B cell (primary cell): ENCODE results near the gene SAMM50. TPM values are rescaled to one million over a fixed set of nuclear protein-coding genes. Genes with fewer than 3 reads are reported as not detected.
A peak's percentile ranks its signal among the peaks of the same experiment; 100 is the strongest.

Experiments used
- ATAC-seq: fragments of 200-7000 bp; cut with Tn5 transposase; one replicate; pipeline ENCODE4 v1.10.0; 2021; ENCODE audit warnings: low read depth, mild to moderate bottlenecking, moderate number of reproducible peaks, moderate library complexity
- CTCF ChIA-PET: fragments of 350-600 bp; sonication (Branson Sonifier 250); formaldehyde crosslinking; loops from one replicate; lab custom pipeline; 2021; ENCODE audit warnings: antibody characterized with exemption, inconsistent platforms; lab: Charles Lee
- POLR2A ChIA-PET: fragments of 350-600 bp; sonication (Branson Sonifier 250); formaldehyde crosslinking; loops from one replicate; lab custom pipeline; 2021; ENCODE audit warnings: antibody characterized with exemption; lab: Charles Lee
- DNase-seq: peaks from one replicate; pipeline ENCODE4 v3.0.0; 2013
- H2AFZ ChIP-seq: 2 replicates; pipeline ENCODE4 v1.6.1; 2012; ENCODE audit warnings: mild to moderate bottlenecking, low read depth, low read length; ENCODE audit not compliant: insufficient read depth, poor library complexity, severe bottlenecking
- H3K27ac ChIP-seq, 2 donors: 1 replicate in 1 of 2; 2 replicates in 1 of 2; pipeline ENCODE4 v1.5.1; 2012 to 2013; ENCODE audit warnings: low read length in 2 of 2, mild to moderate bottlenecking in 2 of 2, moderate library complexity in 1 of 2
- H3K27me3 ChIP-seq, 4 experiments: fragments of 200-600 bp in 1 of 4; sonication (generic) in 1 of 4; replicated peaks in 1 of 4; 1 replicate in 2 of 4; 2 replicates in 2 of 4; pipeline versions ENCODE4 v1.6.1 to v1.7.0; 2013 to 2016; ENCODE audit warnings: low read length in 3 of 4, mild to moderate bottlenecking in 2 of 4, mixed read lengths in 1 of 4, moderate library complexity in 1 of 4; ENCODE audit not compliant: insufficient read depth in 4 of 4, control insufficient read depth in 3 of 4; ENCODE audit errors: control extremely low read depth in 1 of 4
- H3K36me3 ChIP-seq, 2 experiments: replicated peaks in 1 of 2; 1 replicate in 1 of 2; 2 replicates in 1 of 2; pipeline versions ENCODE4 v1.6.1 to v1.7.1; 2013; ENCODE audit warnings: low read length in 1 of 2; ENCODE audit not compliant: insufficient read depth in 2 of 2, control insufficient read depth in 1 of 2; ENCODE audit errors: control extremely low read depth in 1 of 2, extremely low read depth in 1 of 2
- H3K4me1 ChIP-seq, 2 donors: fragments of 200-600 bp in 1 of 2; sonication (generic) in 1 of 2; 1 replicate in 1 of 2; 2 replicates in 1 of 2; pipeline versions ENCODE4 v1.5.1 to v1.6.1; 2013 to 2017; ENCODE audit warnings: low read length in 2 of 2; ENCODE audit not compliant: control insufficient read depth in 2 of 2, insufficient read depth in 2 of 2
- H3K4me2 ChIP-seq: replicated peaks from 2 replicates; pipeline ENCODE3; 2012; ENCODE audit warnings: mild to moderate bottlenecking, low read depth, low read length; ENCODE audit not compliant: poor library complexity, severe bottlenecking
- H3K4me3 ChIP-seq, 5 experiments: fragments of 200-600 bp in 1 of 5; sonication (generic) in 1 of 5; 1 replicate in 3 of 5; 2 replicates in 2 of 5; pipeline versions ENCODE4 v1.5.1 to v1.7.0; 2011 to 2016; ENCODE audit warnings: low read length in 4 of 5, mild to moderate bottlenecking in 4 of 5, low read depth in 2 of 5, control low read depth in 1 of 5, moderate library complexity in 1 of 5; ENCODE audit not compliant: insufficient read depth in 1 of 5; ENCODE audit errors: control extremely low read depth in 1 of 5, extremely low read depth in 1 of 5
- H3K79me2 ChIP-seq: fragments of 200-600 bp; sonication (generic); one replicate; pipeline ENCODE4 v1.6.0; 2016; ENCODE audit warnings: low read length; ENCODE audit not compliant: control insufficient read depth, insufficient read depth
- H3K9ac ChIP-seq: fragments of 200-600 bp; sonication (generic); 2 replicates; pipeline ENCODE4 v1.6.1; 2017; ENCODE audit warnings: mild to moderate bottlenecking, low read length, moderate library complexity
- H3K9me3 ChIP-seq, 3 donors: one replicate each; pipeline versions ENCODE4 v1.6.1 to v1.7.1; 2013; ENCODE audit warnings: low read length in 2 of 3; ENCODE audit not compliant: control insufficient read depth in 2 of 3, insufficient read depth in 1 of 3; ENCODE audit errors: control extremely low read depth in 1 of 3
- H4K20me1 ChIP-seq: 2 replicates; pipeline ENCODE4 v1.6.0; 2012; ENCODE audit warnings: mild to moderate bottlenecking, low read length; ENCODE audit not compliant: insufficient read depth, control insufficient read depth, poor library complexity, severe bottlenecking
- H3K27ac Mint-ChIP-seq: one replicate; pipeline ENCODE4 v1.8.0; 2021; ENCODE audit warnings: mixed read lengths
- H3K27me3 Mint-ChIP-seq: one replicate; pipeline ENCODE4 v1.8.0; 2021; ENCODE audit warnings: mixed read lengths
- H3K4me1 Mint-ChIP-seq: one replicate; pipeline ENCODE4 v1.8.0; 2021; ENCODE audit warnings: mixed read lengths
- H3K4me3 Mint-ChIP-seq: one replicate; pipeline ENCODE4 v1.8.0; 2021; ENCODE audit warnings: mixed read lengths
- H3K9me3 Mint-ChIP-seq: one replicate; pipeline ENCODE4 v1.8.0; 2022; ENCODE audit warnings: mixed read lengths; ENCODE audit not compliant: insufficient read depth
- EZH2 ChIP-seq: IDR thresholded peaks from 2 replicates; pipeline ENCODE4 v1.6.1; 2012; ENCODE audit warnings: borderline replicate concordance, low read depth, mild to moderate bottlenecking, moderate library complexity, low read length; ENCODE audit not compliant: insufficient read depth, poor library complexity, severe bottlenecking
- WGBS: methylation state at CpG from one replicate; pipeline ENCODE4 v1.1.5; 2013; ENCODE audit warnings: missing lambda C conversion rate; ENCODE audit not compliant: insufficient coverage; 5-methylcytosine and 5-hydroxymethylcytosine counted together
- intact Hi-C: fragments of 100-400 bp; cut with micrococcal nuclease; formaldehyde crosslinking; loops from one replicate; pipeline ENCODE4 v1.10.0; 2022
- polyA plus RNA-seq: library from polyadenylated mRNA; depleted of rRNA; stranded (reverse); fragments of >200 nt; gene quantifications from 2 replicates; pipeline ENCODE4 v1.2.3, GENCODE V29; 2012
- total RNA-seq, 2 donors: library from RNA; stranded (reverse); fragments of 120-200 nt in 1 of 2; gene quantifications; 1 replicate in 1 of 2; 2 replicates in 1 of 2; pipeline versions ENCODE4 v1.2.3 to v1.2.4, GENCODE V29; 2013 to 2022
- TF ChIP-seq, protein P1 (sequence below): fragments of 200-600 bp; IDR thresholded peaks from one replicate; pipeline ENCODE4 v1.8.0; 2022; ENCODE audit warnings: antibody characterized with exemption, mild to moderate bottlenecking

SAMM50 gene
- total and polyA plus RNA-seq, 2 donors (not counting 1 experiment from before 2014, with no cell fraction given): 18.8 to 43.2 TPM

DNA sequence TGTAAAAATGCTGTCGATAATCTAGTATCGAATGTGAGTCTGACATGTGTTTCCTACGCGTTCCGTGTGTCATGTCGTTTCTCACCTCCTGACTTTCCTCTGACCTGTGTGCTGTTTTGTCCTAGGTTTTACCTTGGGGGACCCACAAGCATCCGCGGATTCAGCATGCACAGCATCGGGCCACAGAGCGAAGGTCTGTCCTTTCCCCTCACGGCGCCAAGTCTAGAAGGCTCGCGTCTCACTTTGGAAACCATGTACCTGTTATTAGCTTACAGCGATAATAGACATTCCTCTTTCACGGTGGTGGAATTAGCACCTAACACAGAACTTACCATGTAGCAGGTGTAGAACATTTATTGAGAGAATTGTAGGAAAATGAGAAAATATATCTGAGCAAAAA is 28.6 kb downstream of the SAMM50 start:
- ChIA-PET POLR2A (no interaction called here), CTCF (interaction anchor here (5.2 kb wide), 1 partner anchor 9 kb away, joined by 23 read pairs; no protein-coding TSS in a partner anchor)
- no peak overlapping the region for H3K4me2 ChIP-seq
- WGBS: over 99% methylated on average over 10 of the region's 16 CpGs
- no peaks in the 10 kb centered on the region for H3K27me3 Mint-ChIP-seq
- no peaks in the 10 kb centered on the region for H4K20me1 ChIP-seq
- H3K27ac Mint-ChIP-seq: no peak overlapping the region
- no peak overlapping the region for H3K4me3 Mint-ChIP-seq
- no peaks in the 10 kb centered on the region for H3K9me3 Mint-ChIP-seq
- no peaks in the 10 kb centered on the region for H3K9me3 ChIP-seq
- H2AFZ ChIP-seq: no peak overlapping the region
- H3K27ac ChIP-seq: no peak overlapping the region
- no peak overlapping the region for H3K4me3 ChIP-seq
- intact Hi-C loops: no loop called here
- H3K36me3 ChIP-seq: peaks cover 16 to 71% of the 10 kb centered on the region in 2 experiments
- H3K4me1 ChIP-seq: no peaks in the 10 kb centered on the region
- no peak for ATAC-seq
- H3K79me2 ChIP-seq: no peaks in the 10 kb centered on the region
- no peak for TF ChIP-seq EZH2
- TF ChIP-seq, protein P1, sequence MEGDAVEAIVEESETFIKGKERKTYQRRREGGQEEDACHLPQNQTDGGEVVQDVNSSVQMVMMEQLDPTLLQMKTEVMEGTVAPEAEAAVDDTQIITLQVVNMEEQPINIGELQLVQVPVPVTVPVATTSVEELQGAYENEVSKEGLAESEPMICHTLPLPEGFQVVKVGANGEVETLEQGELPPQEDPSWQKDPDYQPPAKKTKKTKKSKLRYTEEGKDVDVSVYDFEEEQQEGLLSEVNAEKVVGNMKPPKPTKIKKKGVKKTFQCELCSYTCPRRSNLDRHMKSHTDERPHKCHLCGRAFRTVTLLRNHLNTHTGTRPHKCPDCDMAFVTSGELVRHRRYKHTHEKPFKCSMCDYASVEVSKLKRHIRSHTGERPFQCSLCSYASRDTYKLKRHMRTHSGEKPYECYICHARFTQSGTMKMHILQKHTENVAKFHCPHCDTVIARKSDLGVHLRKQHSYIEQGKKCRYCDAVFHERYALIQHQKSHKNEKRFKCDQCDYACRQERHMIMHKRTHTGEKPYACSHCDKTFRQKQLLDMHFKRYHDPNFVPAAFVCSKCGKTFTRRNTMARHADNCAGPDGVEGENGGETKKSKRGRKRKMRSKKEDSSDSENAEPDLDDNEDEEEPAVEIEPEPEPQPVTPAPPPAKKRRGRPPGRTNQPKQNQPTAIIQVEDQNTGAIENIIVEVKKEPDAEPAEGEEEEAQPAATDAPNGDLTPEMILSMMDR: no peak
- no peaks in the 10 kb centered on the region for H3K27me3 ChIP-seq
- H3K9ac ChIP-seq: no peak overlapping the region
- no peaks in the 10 kb centered on the region for H3K4me1 Mint-ChIP-seq
- no peak for DNase-seq

DNA sequence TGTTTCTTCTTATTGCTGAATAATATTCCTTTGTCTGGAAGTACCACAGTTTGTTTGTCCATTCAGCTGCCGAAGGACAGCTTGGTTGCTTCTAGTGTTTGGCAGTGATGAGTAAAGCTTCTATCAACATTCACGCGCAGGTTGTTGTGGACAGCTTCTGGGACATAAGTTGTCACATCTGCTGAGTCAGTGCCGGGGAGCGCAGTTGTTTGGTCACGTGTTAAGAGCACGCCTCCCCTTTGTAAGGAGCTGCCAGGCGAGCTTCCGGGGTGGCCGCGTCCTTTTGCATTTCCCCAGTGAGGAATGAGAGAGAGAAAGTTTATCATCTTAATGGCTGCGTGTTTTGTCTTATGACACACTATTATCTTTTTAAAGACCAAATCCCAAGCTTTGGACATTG is 30.3 kb downstream of the SAMM50 start:
- CTCF ChIA-PET: interaction anchor here (16.2 kb wide), 1 partner anchor 99 kb away, joined by 691 read pairs; no protein-coding TSS in a partner anchor
- intact Hi-C loops: no loop called here
- H3K27me3 Mint-ChIP-seq: no peaks in the 10 kb centered on the region

More for the DNA sequence above, 30.3 kb downstream of the SAMM50 start:
- no peak overlapping the region for H3K27ac ChIP-seq
- H3K9me3 ChIP-seq: no peaks in the 10 kb centered on the region
- H3K4me3 ChIP-seq: no peak overlapping the region
- H3K4me1 Mint-ChIP-seq: no peaks in the 10 kb centered on the region
- H3K36me3 ChIP-seq: peaks cover 23 to 69% of the 10 kb centered on the region in 2 experiments
- H3K79me2 ChIP-seq: no peaks in the 10 kb centered on the region
- H4K20me1 ChIP-seq: no peaks in the 10 kb centered on the region
- H3K9ac ChIP-seq: no peak overlapping the region
- H3K27ac Mint-ChIP-seq: peak overlapping the region; percentile 53
- H3K4me1 ChIP-seq: no peaks in the 10 kb centered on the region
- 91% methylated on average over 7 of the region's 12 CpGs for WGBS
- H3K27me3 ChIP-seq: no peaks in the 10 kb centered on the region
- no peak overlapping the region for H3K4me3 Mint-ChIP-seq
- ATAC-seq: no peak
- H2AFZ ChIP-seq: no peak overlapping the region
- POLR2A ChIA-PET: no interaction called here
- no peak for DNase-seq
- no peak for TF ChIP-seq EZH2
- TF ChIP-seq, protein P1: no peak
- no peak overlapping the region for H3K4me2 ChIP-seq
- no peaks in the 10 kb centered on the region for H3K9me3 Mint-ChIP-seq
